Esophagus muscularis mucosa (tissue), 4 donors: ENCODE data around the gene ZC3H8. TPM values are rescaled to one million over a fixed set of nuclear protein-coding genes. Genes with fewer than 3 reads are reported as not detected.

Experiments used
- DNase-seq: peaks from one replicate; pipeline ENCODE4 v3.0.0-alpha.2; 2017; ENCODE audit errors: extremely low spot score
- H3K27ac ChIP-seq, 4 donors: fragments of 200-600 bp; sonication (generic); replicated peaks in 1 of 4; 1 replicate in 3 of 4; 2 replicates in 1 of 4; pipeline ENCODE4 v1.5.1; 2016 to 2019; ENCODE audit warnings: mild to moderate bottlenecking in 1 of 4
- H3K27me3 ChIP-seq, 4 donors: fragments of 200-600 bp; sonication (generic); one replicate each; pipeline versions ENCODE4 v1.5.1 to v1.6.0; 2016 to 2019
- H3K36me3 ChIP-seq, 4 donors: fragments of 200-600 bp; sonication (generic); one replicate each; pipeline ENCODE4 v1.5.1; 2016 to 2019
- H3K4me1 ChIP-seq, 4 donors: fragments of 200-600 bp; sonication (generic); one replicate each; pipeline ENCODE4 v1.5.1; 2016 to 2019
- H3K4me3 ChIP-seq, 4 donors: fragments of 200-600 bp; sonication (generic); 1 replicate in 2 of 4; 2 replicates in 2 of 4; pipeline ENCODE4 v1.5.1; 2016 to 2019; ENCODE audit warnings: mild to moderate bottlenecking in 4 of 4, moderate library complexity in 1 of 4
- H3K9me3 ChIP-seq, 4 donors: fragments of 200-600 bp; sonication (generic); 1 replicate in 3 of 4; 2 replicates in 1 of 4; pipeline ENCODE4 v1.5.1; 2016 to 2019
- CTCF ChIP-seq, 3 experiments: fragments of 200-600 bp in 2 of 3; fragments of 450-650 bp in 1 of 3; sonication (generic) in 2 of 3; IDR thresholded peaks; one replicate each; pipeline ENCODE4 v1.5.1; 2017 to 2019; ENCODE audit warnings: antibody characterized with exemption in 3 of 3, mild to moderate bottlenecking in 2 of 3, moderate library complexity in 1 of 3
- EP300 ChIP-seq: sonication (generic); formaldehyde crosslinking; IDR thresholded peaks from one replicate; pipeline ENCODE4 v1.6.1; 2017; ENCODE audit warnings: antibody characterized with exemption
- POLR2A ChIP-seq: fragments of 450-650 bp; IDR thresholded peaks from one replicate; pipeline ENCODE4 v1.6.1; 2017; ENCODE audit warnings: antibody characterized with exemption, moderate library complexity, mild to moderate bottlenecking, low read depth
- POLR2AphosphoS5 ChIP-seq, 2 donors: sonication (generic); formaldehyde crosslinking; IDR thresholded peaks; one replicate each; pipeline ENCODE4 v1.6.1; 2017; ENCODE audit warnings: antibody characterized with exemption in 2 of 2
- WGBS: methylation state at CpG from one replicate; pipeline ENCODE4 v1.1.5; 2018; 5-methylcytosine and 5-hydroxymethylcytosine counted together
- intact Hi-C: fragments of 100-400 bp; cut with DNase I; formaldehyde crosslinking; loops from one replicate; pipeline ENCODE4 v1.15.1; 2023
- total RNA-seq, 4 donors: library from RNA; depleted of rRNA; stranded (reverse); fragments of >200 nt; gene quantifications; one replicate each; pipeline versions ENCODE4 v1.1.0 to v1.2.1, GENCODE V29; 2016

The ZC3H8 gene
- total RNA-seq, 4 donors from 2014 or later: 3.7 to 8.6 (median 5.7) TPM

- no peaks in the 10 kb centered on the region for H3K9me3 ChIP-seq
- peaks cover 0 to 32% (median 10%) of the 10 kb centered on the region in 4 donors for H3K36me3 ChIP-seq
- H3K27me3 ChIP-seq: no peaks in the 10 kb centered on the region
- no peak overlapping the region for H3K4me3 ChIP-seq
- 82% methylated on average over 3 of the region's 3 CpGs for WGBS
- no peaks in the 10 kb centered on the region for H3K4me1 ChIP-seq
- no peak overlapping the region for H3K27ac ChIP-seq
- intact Hi-C loops: no loop called here
- TF ChIP-seq POLR2A (no peak), POLR2AphosphoS5 (IDR thresholded peaks at IDR 0.05) (no peak), CTCF (IDR thresholded peaks at IDR 0.05) (no peak), EP300 (no peak)
- no peak for DNase-seq
Observed at GRCh38 chr2:112242384-112242783, 12.5 kb downstream of the ZC3H8 start.

GRCh38 chr2:112239862-112240261, 15.0 kb downstream of the ZC3H8 start:
- DNase-seq: no peak
- Histone ChIP-seq H3K27me3 (no peaks in the 10 kb centered on the region), H3K4me3 (no peak overlapping the region), H3K4me1 (no peaks in the 10 kb centered on the region), H3K27ac (no peak overlapping the region), H3K36me3 (peaks cover 11 to 28% (median 14%) of the 10 kb centered on the region in 4 donors), H3K9me3 (no peaks in the 10 kb centered on the region)
- TF ChIP-seq POLR2A (no peak), CTCF (IDR thresholded peaks at IDR 0.05) (no peak), EP300 (no peak), POLR2AphosphoS5 (IDR thresholded peaks at IDR 0.05) (no peak)
- 100% methylated on average over 1 of the region's 1 CpG for WGBS
- intact Hi-C loops: no loop called here

- TF ChIP-seq EP300 (no peak), POLR2AphosphoS5 (IDR thresholded peaks at IDR 0.05) (no peak), CTCF (IDR thresholded peaks at IDR 0.05) (no peak), POLR2A (no peak)
- H3K4me3 ChIP-seq: no peak overlapping the region
- no peak overlapping the region for H3K27ac ChIP-seq
- peaks cover 0 to 40% (median 19%) of the 10 kb centered on the region in 4 donors for H3K36me3 ChIP-seq
- intact Hi-C loops: no loop called here
- no peaks in the 10 kb centered on the region for H3K9me3 ChIP-seq
- H3K4me1 ChIP-seq: no peaks in the 10 kb centered on the region
- no peaks in the 10 kb centered on the region for H3K27me3 ChIP-seq
- DNase-seq: no peak
- 95% methylated on average over 3 of the region's 3 CpGs for WGBS
Observed at GRCh38 chr2:112230371-112230770, 24.5 kb downstream of the ZC3H8 start.

- Histone ChIP-seq H3K36me3 (peaks cover 0 to 30% (median 16%) of the 10 kb centered on the region in 4 donors), H3K27me3 (no peaks in the 10 kb centered on the region), H3K4me1 (no peaks in the 10 kb centered on the region), H3K9me3 (no peaks in the 10 kb centered on the region), H3K27ac (no peak overlapping the region), H3K4me3 (no peak overlapping the region)
- TF ChIP-seq POLR2A (no peak), EP300 (no peak), CTCF (IDR thresholded peaks at IDR 0.05) (no peak), POLR2AphosphoS5 (IDR thresholded peaks at IDR 0.05) (no peak)
- intact Hi-C loops: no loop called here
- DNase-seq: no peak
Observed at GRCh38 chr2:112229348-112229747, 25.5 kb downstream of the ZC3H8 start.

GRCh38 chr2:112220831-112221230, 34.0 kb downstream of the ZC3H8 start:
- TF ChIP-seq POLR2A: no peak
- no peak for TF ChIP-seq EP300
- no peak for TF ChIP-seq CTCF (IDR thresholded peaks at IDR 0.05)
- Histone ChIP-seq H3K27me3 (no peaks in the 10 kb centered on the region), H3K27ac (no peak overlapping the region), H3K4me1 (peaks cover 0 to 7% (median 0%) of the 10 kb centered on the region in 4 donors), H3K36me3 (peaks cover 0 to 14% (median 4%) of the 10 kb centered on the region in 4 donors), H3K4me3 (no peak overlapping the region), H3K9me3 (no peaks in the 10 kb centered on the region)
- WGBS: 97% methylated on average over 3 of the region's 3 CpGs
- no peak for DNase-seq
- intact Hi-C loops: no loop called here
